Measurements from ENCODE around the gene GGT6.
A peak's percentile ranks its signal among the peaks of the same experiment; 100 is the strongest.

The GGT6 gene

GRCh38 chr17:4574448-4575045, 14.2 kb upstream of the GGT6 start:
- DNase-seq (ENCODE audit: low read depth, low spot score) = no peak

DNA sequence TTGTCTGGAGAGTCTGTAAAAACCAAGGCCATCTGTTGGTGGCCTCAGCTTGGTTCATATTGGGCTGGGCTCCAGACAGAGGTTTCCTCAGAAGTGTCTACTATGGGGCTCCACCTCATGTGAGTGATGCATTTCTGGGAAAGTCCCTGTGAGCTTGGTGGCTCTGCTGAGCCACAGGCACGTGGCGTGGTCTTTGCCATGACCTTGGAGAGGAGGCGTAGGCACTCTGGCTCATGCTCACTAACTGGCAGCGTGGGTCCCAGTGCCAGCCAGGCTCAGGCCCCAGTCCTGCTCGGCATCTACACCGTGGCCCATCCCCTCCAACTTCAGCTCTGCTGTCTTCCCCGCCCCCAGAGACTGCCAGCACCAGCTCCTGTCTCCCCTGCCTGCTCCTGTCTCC, 13.3 kb upstream of the GGT6 start:
- DNase-seq (ENCODE audit: low read depth, low spot score) = no peak

DNA sequence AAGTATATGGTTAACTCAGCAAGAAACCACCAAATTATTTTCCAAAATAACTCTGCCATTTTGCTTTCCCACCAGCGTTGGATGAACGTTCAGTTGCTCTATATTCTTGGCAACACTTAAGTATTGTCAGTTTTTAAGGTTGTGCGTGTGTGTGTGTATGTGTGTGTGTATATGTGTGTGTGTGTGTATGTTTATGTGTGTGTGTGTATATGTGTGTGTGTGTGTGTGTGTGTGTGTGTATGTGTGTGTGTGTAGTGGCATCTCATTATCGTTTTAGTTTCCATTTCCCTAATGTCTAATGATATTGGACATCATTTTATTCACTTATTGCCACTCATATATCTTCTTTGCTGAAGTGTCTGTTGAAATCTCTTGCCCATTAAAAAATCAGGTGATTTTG, 12.7 kb upstream of the GGT6 start:
- no peak for DNase-seq (ENCODE audit: low read depth, low spot score)

- DNase-seq (ENCODE audit: low read depth, low spot score) = no peak
Measured at GRCh38 chr17:4572131-4572530, 11.8 kb upstream of the GGT6 start.

GRCh38 chr17:4569591-4569990, 9.2 kb upstream of the GGT6 start:
- no peak for DNase-seq (ENCODE audit: low read depth, low spot score)

DNA sequence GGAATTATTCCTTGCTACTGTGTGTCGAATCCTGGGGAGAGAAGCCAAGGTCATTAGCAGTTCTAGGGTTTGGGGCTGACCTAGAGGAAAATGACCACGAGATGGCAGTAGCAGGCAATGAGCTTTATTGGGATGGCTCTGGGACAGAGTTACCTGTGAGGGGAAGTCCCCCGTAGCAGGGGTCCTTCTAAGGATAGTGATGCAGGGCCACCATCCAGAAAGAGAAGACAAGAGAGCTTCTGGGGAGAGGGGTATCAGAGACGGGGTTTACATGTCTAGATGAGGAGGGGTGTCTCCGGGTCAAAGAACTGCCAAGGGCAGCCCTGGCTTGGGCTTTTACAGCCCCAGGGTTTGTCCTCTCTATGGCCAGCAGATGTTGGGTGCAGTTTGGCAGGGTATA, 6.4 kb upstream of the GGT6 start:
- DNase-seq (ENCODE audit: low read depth, low spot score) = no peak

GRCh38 chr17:4565209-4566141, 5.1 kb upstream of the GGT6 start:
- DNase-seq (ENCODE audit: low read depth, low spot score) = peak; percentile 44

GRCh38 chr17:4562015-4562969, 1.9 kb upstream of the GGT6 start:
- DNase-seq (ENCODE audit: low read depth, low spot score) = no peak

DNA sequence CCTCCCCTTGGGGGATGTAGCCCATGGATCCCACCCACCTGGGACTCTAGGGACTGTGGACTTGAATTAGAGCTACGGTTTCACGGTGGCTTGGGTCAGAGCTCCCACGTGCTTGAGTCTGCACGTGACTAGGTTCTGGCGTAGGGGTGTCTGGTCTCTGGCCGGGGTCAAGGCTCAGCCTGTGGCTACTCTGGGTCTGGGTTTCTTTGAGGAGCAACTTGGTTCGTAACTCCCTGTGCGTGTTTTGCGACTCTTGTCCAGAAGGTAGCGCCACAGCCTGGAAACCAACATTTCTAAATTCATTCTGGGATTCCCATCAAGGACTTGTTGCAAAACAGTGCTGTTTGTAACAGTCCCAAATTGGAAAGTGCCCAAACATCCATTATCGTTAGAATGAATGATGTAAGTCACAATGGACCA, 470 bp upstream of the GGT6 start:
- DNase-seq (ENCODE audit: low read depth, low spot score) = no peak

GRCh38 chr17:4559966-4560365, 411 bp downstream of the GGT6 start:
- DNase-seq (ENCODE audit: low read depth, low spot score) = no peak

DNA sequence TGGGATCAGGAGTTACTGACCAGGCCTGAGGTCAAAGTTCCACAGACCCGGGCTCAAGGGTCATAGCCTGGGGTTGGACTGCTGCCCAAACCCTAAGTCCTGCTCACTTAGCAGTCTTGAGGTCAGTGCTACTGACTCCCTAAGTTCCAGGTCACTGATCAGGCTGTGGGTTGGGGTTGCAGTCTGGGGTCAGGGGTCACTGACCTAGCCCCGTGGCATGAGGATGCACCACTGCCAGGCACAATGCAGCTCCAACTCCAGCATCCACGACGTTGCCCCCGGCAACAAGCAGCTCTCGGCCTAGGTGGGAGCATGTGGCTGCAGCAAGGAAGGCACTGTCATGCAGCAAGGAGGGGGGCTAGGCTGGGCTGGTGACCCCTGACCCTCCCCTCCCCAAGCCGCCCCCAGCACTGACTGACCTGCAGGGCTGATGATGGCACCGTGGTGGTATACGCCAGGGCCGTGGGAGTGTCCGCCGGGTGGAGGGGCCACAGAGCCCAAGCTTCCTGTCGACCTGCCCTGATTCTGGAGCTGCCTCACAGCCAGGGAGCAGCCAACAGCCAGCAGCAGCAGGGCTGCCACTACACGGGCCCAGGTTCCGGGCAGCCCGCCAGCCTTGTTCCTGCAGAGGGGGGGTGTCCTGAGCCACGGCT, 1.1 kb downstream of the GGT6 start:
- DNase-seq (ENCODE audit: low read depth, low spot score) = no peak

DNA sequence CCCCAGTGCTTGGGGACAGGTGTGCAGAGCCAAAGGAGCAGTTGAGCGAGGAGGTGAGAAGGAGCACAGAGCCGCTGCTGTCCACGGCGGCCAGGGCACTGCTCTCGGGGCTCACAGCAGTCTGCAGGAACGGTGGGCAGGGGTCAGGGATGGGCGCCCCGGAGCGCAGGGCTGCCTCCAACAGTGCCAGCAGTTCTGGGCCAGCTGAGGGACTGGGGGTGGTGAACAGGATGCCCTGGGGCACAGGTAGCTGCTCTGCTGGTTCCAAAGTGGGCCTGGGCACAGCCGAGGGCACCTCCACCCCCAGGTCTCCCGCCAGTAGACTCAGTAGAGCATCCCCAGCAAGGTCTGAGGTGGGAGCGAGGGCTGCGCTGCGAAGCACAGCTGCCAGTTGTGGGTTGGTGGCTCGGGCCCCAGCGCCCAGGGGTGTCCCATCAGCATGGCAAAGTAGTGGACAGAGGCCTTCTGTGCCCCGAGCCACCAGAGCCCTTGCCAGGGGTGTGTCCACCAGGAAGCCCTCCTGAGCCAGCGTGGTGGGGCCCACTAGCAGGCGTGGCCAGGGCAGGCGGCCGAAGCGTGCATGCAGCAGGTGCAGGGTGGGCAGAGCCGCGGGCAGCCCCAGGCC, 1.9 kb downstream of the GGT6 start:
- no peak for DNase-seq (ENCODE audit: low read depth, low spot score)

- no peak for DNase-seq (ENCODE audit: low read depth, low spot score)
Measured at GRCh38 chr17:4557626-4558346, 2.6 kb downstream of the GGT6 start.

GRCh38 chr17:4556996-4557395, 3.4 kb downstream of the GGT6 start:
- no peak for DNase-seq (ENCODE audit: low read depth, low spot score)

- no peak for DNase-seq (ENCODE audit: low read depth, low spot score)
Measured at GRCh38 chr17:4555873-4556759, 4.3 kb downstream of the GGT6 start.

- peak; percentile 79 for DNase-seq (ENCODE audit: low read depth, low spot score)
Measured at GRCh38 chr17:4554997-4555799, 5.2 kb downstream of the GGT6 start, which contains the start of gene MYBBP1A. Gene MYBBP1A (minus strand): TSS chr17:4555384. CDS start chr17:4555324, 60 bp downstream.

- DNase-seq (ENCODE audit: low read depth, low spot score) = no peak
Measured at GRCh38 chr17:4554441-4554996, 5.9 kb downstream of the GGT6 start.

DNA sequence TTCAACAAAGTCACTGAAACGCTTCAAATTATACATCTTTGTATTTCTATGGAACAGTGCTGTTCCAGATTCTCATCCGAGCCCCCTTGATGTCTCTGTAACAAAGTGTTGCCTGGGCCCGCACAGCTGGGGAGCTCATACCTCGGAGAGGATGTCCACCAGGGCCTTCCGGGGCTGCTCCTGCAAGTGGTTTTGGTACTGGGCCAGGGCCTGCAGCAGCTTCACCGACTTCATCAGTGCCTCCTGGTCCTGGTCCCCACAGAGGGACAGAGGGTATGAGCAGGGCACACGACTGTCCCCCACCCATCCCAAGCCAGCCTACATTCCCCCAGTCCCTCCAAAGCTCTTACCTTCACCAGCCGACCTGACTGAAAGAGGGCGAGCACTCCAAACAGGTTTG, 6.7 kb downstream of the GGT6 start:
- DNase-seq (ENCODE audit: low read depth, low spot score) = no peak
